ENCODE results near the gene GNPTAB. TPM values are rescaled to one million over a fixed set of nuclear protein-coding genes. Genes with fewer than 3 reads are reported as not detected.
"Not testable (repeated sequence)": the region's sequence is repeated elsewhere in the genome, so short reads cannot be mapped to it uniquely, and the experiment has no call there.

Gene GNPTAB
- total RNA-seq, 1 donor from 2014 or later, result 28.2 TPM

- no peak for DNase-seq
Observed at GRCh38 chr12:101850199-101850598, 19.4 kb upstream of the GNPTAB start.

GRCh38 chr12:101847325-101847724 is 16.6 kb upstream of the GNPTAB start:
- DNase-seq, result no peak

- no peak for DNase-seq
Observed at GRCh38 chr12:101845137-101845711, 14.5 kb upstream of the GNPTAB start.

- DNase-seq, result no peak
Observed at GRCh38 chr12:101841069-101841468, 10.3 kb upstream of the GNPTAB start.

DNA sequence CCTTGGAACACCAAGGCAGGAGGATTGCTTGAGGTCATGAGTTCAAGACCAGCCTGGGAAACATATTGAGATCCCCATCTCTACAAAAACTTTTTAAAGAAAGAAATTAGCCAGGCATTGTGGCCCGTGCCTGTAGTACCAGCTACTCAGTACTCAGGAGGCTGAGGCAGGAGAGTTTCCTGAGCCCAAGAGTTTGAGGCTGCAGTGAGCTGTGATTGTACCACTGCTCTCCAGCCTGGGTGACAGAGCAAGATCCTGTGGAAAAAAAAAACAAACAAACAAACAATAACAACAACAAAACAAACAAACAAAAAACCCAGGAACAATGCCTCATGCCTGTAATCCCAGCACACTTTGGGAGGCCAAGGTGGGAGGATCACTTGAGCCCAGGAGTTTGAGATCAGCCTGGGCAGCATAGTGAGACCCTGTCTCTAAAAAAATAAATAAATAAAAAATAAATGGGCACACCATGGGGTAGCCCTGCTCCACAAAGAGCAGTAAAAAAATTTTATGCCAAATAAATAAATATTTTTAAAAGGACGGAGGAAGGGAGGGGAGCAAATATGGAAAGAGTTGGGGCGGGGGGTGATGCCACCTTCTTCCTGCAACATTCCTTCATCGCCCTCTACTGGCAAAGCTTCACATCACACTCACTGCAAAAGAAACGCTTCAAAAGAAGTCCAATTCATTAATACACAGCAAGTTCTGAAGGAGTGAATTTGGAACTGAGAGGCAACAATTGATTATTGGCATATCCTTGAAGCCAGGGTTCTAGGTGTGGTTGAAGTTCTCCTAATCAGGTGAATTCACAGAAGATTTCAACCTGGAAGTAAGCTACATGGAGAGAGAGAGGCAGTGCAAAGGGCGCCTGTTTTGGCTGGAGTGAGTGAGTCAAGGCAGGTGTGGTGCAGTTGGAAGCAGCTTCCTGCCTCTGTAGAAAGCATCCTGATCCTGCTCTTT is 8.8 kb upstream of the GNPTAB start:
- peak; percentile 84 for DNase-seq

DNA sequence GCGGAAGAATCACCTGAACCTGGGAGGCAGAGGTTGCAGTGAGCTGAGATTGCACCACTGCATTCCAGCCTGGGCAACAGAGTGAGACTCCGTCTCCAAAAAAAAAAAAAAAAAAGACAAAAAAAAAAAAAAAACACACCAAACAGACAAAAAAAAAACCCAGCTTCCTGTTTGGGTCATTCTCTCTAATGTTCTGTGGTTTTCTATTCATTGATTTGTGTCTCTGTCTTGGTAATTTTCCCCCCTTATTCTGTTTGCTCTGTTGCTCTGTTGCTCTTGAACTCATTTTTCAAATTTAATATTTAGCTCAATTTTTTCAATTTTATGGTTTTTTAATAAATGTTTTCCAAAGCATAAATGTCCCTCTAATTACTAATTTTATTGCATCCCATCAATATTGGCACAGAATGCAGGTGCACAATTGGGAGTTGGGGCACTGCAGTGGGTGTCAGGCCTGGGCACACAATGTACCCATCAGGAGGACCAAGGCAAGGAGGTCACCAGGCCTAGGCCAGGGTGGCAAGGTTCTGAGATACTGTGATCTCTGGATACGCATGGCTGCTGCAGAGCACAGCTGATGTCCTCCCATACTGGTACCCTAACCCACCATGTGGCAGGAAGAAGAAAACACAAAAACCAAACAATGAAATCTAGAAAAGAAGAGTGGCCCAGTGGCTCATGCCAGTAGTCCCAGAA is 8.0 kb upstream of the GNPTAB start:
- DNase-seq, result no peak

DNA sequence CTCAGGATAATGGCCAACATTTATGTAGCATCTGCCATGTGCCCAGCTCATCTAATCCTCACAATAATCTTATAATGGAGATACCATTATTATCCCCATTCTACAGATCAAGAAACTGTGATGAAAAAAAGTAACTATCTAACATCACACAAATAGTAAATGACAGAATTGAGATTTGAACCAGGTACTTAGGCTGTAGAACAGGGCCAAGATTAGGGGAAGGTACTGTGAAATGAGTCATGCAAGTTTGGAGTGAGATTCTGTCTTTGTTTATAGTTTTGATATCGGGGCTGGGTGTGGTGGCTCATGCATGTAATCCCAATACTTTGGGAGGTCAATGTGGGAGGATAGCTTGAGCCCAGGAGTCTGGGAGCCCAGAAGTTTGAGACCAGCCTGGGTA is 1.3 kb upstream of the GNPTAB start:
- DNase-seq, result no peak

- no peak for DNase-seq
Observed at GRCh38 chr12:101829639-101830366, 956 bp downstream of the GNPTAB start.

- no peak for DNase-seq
Observed at GRCh38 chr12:101828463-101829196, 2.1 kb downstream of the GNPTAB start.

- no peak for DNase-seq
Observed at GRCh38 chr12:101826766-101827368, 3.9 kb downstream of the GNPTAB start.

- DNase-seq, result no peak
Observed at GRCh38 chr12:101824831-101825230, 5.9 kb downstream of the GNPTAB start.

GRCh38 chr12:101823891-101824290 is 6.9 kb downstream of the GNPTAB start:
- DNase-seq, result peak; percentile 36

- DNase-seq, result no peak
Observed at GRCh38 chr12:101823039-101823438, 7.7 kb downstream of the GNPTAB start.

DNA sequence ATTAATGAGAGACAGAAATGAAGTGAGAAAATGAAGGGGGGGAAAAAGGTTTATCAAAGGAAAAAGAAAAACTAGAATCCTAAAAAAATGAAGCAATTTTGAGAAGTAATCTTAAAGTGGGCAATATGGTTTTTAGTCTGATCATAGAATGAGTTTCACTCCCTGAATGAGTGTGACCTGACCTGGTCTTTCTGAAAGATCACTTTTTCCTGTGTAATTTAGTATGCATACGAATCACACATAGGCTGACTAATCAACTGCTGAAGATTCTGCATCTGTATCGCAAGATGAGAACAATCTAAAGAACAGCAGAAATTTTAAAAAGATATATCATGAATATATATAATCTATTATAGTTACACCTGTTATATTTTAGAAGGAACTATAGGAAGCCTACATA is 11.3 kb downstream of the GNPTAB start:
- DNase-seq, result no peak

- DNase-seq, result not testable (repeated sequence)
Observed at GRCh38 chr12:101818689-101819088, 12.1 kb downstream of the GNPTAB start.

GRCh38 chr12:101813117-101813516 is 17.6 kb downstream of the GNPTAB start:
- DNase-seq, result no peak

DNA sequence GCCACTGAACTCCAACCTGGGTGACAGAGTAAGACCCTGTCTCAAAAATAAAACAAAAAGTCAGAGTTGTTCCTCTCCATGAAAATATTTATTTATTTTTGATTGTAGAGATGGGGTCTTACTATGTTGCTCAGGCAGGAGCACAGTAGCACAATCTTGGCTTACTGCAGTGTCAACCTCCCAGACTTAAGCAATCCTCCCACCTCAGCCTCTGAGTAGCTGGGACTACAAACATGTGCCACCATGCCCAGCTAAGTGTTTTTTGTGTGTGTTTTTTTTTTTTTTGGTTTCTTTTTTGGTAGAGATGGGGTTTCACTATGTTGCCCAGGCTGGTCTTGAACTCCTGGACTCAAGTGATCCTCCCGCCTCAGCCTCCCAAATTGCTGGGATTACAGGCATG is 18.0 kb downstream of the GNPTAB start:
- DNase-seq, result not testable (repeated sequence)

- not testable (repeated sequence) for DNase-seq
Observed at GRCh38 chr12:101811342-101811741, 19.4 kb downstream of the GNPTAB start.

DNA sequence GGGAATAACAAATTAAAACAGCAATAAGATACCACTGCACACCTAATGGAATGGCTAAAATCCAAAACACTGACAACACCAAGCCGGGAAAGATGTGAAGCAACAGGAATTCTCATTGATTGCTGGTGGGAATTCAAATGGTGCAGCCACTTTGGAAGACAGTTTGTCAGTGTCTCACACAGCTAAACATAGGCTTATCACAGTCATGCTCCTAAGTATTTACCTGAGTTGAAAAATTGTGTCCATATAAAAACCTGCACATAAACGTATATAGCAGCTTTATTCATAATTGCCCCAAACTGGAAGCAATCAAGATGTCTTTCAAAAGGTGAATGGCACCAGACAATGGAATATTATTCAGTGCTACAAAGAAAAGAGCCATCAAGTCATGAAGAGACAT is 21.6 kb downstream of the GNPTAB start:
- DNase-seq, result no peak

GRCh38 chr12:101806265-101806664 is 24.5 kb downstream of the GNPTAB start:
- DNase-seq, result no peak

GRCh38 chr12:101804409-101804808 is 26.4 kb downstream of the GNPTAB start:
- no peak for DNase-seq

DNA sequence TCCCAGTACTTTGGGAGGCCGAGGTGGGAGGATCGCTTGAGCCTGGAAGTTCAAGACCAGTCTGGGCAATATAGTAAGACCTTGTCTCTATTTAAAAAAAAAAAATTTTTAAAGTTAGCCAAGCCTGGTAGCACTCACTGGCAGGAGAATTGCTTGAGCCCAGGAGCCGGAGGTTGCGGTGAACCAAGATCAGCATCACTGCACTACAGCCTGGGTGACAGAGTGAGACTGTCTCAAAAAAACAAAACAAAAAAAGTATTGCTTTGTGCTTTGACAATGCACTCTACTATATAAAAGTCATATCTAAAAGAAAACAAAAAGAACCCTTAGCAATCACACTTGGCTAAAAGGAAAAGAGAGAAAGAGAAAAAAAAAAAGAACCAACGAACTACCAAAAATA is 26.8 kb downstream of the GNPTAB start:
- DNase-seq, result no peak

Data from dermis blood vessel endothelial cell (primary cell).